Smooth muscle cell of the brain vasculature (primary cell): ENCODE results near the gene CDH23.

Experiments
- DNase-seq: peaks from one replicate; pipeline ENCODE4 v3.0.0-alpha.2; 2012; ENCODE audit warnings: low read depth, low spot score

The CDH23 gene

DNA sequence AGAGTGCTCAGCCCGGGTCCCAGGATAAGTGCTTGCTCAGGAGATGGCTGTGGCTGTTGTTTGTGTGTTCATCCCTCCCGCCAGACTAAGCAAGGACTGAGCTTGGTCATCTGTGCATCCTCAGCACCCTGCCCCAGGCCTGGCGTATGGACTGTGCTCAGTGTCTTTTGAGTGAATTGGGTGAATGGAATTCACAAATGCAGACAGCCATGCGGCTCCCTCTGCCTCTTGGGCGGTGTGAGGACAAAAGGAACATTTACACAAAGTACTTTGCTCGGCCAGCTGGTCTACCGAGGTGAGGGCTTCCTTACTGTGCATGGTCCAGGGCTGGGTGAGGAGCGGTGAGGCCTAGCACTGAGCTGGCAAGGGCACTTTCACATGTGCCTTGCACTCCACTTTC is 120.2 kb downstream of the CDH23 start:
- DNase-seq: no peak

GRCh38 chr10:71517298-71518169 is 120.8 kb downstream of the CDH23 start:
- DNase-seq: no peak

GRCh38 chr10:71520042-71520441 is 123.3 kb downstream of the CDH23 start:
- no peak for DNase-seq

GRCh38 chr10:71521504-71522441 is 125.1 kb downstream of the CDH23 start:
- DNase-seq: no peak

DNA sequence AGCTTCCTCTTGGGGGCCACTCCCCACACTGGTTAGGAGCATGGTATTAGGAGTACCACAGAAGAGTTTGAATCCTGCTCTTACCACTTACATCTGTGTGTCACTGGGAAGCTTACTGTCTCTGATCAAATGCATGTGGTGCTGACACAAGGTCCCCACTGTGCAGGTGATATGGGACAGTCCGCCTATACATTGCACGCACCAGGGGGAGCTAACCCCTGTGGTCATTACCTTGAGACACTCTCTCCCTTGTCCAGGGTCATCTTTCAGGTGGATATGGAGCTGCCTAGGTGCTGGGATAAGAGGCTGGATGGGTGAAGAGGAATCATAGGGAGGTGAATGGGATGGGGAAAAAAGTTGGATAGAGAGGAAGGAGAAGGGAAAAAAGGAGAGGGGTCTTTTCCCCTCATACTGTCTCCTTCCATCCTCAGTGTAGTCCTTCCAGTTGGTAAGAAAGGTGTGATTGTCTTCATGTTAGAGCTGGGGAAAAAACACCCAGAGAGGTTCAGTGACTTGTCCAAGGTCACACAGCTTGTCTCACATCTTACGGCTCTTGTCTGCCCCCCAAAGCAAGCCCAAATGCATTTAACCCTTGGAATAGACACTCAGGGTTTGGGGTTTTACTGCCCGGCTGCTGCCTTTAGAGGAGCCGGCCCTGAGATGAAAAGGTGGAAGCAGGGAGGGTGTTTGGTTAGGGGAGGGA is 125.9 kb downstream of the CDH23 start:
- DNase-seq: no peak

DNA sequence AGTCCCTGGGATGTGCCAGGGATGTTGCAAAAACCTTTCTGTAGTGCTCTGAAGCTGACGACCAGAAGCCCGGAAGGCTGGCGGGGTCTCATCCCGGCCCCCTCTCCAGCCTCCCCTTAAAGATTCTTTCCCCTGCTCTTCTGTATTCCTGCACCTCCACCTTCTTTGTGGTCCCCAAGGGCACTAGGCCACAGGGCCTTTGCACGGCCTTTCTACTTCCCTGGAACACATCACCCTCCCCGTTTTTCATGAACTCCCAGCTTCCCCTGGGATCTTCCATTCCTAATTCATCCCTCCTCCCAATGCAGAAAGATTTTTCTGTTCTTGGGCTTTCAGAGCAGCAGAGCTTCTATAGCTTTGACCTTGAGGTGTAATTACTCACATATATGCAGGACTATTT is 127.0 kb downstream of the CDH23 start:
- DNase-seq: no peak

DNA sequence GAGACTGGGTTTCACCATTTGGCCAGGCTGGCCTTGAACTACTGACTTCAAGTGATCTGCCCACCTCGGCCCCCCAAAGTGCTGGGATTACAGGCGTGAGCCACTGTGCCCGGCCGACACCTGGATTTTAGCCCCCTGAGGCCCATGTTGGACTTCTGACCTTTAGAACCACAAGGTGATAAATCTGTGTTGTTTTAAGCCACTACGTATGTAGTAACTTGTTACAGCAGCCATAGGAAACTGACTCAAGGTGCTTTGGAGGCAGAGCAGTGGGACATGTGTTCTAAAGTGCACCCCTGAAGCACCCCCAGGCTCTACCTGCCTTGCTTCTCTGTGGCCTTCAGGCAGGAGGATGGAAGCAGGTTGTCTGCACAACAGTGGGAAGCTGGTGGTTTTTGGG is 128.4 kb downstream of the CDH23 start:
- no peak for DNase-seq

GRCh38 chr10:71525721-71526120 is 129.0 kb downstream of the CDH23 start:
- DNase-seq: no peak

GRCh38 chr10:71526653-71527052 is 129.9 kb downstream of the CDH23 start:
- no peak for DNase-seq

DNA sequence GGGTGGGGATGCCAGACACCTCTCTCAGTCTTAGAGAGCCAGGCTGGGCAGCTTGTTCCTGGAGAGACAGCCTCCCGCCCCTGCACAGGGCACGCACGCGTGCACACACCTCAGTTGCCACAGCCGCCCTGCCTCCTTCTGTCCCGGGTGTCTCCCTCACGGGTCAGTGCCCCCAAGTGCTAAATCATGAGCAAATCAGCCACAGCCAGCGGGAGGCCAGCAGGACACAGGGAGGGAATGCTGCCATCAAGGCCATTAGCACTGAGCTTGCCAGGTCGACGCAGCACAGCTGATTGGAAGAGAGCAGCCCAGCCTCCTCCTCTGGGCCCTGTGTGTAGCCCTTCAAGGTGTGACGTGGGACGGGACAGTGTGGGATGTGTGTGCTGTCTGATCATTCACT is 130.4 kb downstream of the CDH23 start:
- no peak for DNase-seq

GRCh38 chr10:71528371-71529206 is 131.9 kb downstream of the CDH23 start:
- DNase-seq: no peak

- no peak for DNase-seq
Measured at GRCh38 chr10:71529207-71529827, 132.6 kb downstream of the CDH23 start.

DNA sequence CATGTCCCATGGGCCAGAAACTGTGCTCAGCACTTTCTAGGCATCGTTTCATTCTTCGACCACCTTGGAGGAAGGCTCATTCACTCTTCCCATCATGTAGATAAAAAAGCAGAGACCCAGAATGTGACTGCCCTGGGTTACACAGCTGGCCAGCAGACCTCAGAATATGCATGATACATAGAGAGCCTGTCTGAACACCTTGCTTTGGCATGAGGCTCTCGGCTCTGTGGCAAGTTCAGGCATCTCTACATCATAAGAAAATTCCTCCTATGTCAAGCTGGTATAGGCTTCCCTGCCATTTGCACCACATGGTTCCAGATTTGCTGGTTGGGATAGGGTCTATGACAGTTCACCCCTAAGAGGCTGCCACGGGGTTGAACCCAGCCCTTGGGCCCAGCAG is 134.1 kb downstream of the CDH23 start:
- no peak for DNase-seq

DNA sequence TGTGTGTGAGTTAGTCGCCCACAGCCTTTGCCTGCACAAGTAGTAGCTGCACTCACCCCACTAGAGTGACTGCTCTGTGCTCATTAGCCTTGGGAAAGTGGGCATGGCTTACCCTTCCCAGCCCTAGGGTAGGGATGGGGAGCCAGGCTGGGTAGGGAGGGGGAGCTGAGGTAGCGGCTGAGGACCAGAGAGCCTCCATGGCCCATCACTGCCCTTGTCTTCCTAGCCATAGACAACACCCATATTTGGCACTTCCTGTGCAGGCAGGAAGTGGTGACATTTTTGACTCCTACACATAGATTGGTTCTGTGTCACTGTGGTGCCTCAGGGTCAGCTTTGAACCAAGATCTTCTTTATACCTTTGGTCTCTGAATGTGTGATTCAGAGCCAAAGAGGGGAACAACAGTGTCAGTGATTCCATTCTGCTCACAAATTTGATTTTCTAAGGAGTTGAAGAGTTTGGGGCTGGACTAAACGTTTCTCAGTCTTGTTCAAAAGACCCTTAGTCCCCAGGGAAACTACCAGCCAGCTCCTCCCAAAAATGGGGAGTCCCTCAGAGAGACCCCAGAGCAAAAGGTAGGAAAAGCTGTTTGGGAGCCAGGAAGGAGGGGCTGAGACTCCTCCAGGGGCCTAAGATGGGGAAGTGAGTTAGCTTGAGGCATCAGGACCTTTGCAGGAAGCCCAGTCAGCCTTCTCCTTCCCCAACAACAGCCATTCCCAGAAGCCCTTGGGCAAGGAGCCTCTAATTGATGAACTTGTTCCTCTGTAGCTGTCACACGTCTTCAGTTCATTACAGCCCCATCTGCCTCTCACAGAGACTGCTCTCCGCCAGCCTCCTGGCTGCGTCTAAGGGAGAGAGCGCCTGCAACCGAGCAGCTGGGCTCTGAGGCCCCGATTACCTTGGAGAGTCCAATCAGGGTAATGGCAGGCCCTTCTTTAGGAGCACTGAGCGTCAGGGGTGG is 135.0 kb downstream of the CDH23 start:
- no peak for DNase-seq

DNA sequence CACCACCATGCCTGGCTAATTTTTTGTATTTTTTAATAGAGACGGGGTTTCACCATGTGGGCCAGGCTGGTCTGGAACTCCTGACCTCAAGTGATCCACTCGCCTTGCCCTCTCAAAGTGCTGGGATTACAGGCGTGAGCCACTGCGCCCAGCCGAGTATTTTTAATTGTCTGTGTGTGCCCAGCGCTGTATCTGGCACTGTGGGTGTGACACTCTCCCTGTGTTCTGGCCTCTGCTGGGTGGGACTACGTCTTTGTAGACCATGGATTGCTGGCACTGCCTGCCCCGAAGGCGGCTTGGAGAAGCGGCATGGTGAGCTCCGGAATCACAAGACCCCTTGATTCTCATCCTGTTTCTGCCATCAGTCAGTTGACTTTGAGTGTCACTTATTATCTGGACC is 136.2 kb downstream of the CDH23 start:
- no peak for DNase-seq

DNA sequence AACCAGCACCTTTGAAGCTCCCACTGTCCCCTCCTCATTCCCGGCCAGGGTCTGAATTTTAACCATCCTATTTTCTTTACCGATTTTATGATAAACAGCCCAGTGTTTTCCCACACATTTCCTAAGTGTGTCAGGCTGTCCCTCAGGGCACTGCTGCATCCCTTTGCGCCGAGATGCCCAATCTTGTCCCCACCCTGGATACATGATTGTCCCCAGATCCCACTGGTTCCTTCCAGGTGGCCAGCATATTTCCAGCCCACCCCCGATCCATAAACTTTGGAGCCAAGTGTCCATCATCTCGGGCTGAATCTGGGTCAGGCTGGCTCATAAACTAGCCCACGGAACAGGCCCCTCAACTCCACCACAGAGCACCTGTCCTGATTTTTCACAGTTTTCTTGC is 137.2 kb downstream of the CDH23 start:
- DNase-seq: no peak

DNA sequence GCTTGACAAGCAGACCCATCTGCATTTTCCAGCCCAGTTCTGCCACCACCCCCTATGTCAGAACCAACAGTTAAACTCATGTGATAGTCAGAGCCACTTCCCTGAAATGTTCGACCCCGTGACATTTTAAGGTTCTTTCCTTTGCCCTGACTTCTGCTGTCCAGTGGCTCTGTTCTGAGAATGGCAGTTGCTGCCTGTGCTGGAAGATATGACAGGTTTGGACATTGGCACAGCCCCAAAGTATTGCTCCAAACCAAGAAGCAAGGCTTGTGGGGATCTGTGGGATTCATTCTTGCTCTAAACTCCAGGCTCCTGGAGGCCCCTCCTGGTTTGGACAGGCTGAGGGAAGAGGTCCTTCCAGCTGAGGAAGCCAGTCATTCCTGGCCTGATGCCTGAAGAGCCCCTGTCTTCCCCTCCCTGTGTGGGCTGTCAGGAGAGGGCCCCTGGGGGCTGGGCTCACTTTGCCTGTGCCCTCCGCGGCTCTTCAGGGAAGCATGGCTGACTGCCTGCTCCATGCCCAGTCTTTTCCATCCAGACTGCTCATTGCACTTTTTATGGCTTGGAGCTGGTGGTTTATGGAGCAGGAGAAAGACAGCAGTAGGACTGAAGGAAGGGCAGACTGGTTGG is 138.0 kb downstream of the CDH23 start:
- no peak for DNase-seq

DNA sequence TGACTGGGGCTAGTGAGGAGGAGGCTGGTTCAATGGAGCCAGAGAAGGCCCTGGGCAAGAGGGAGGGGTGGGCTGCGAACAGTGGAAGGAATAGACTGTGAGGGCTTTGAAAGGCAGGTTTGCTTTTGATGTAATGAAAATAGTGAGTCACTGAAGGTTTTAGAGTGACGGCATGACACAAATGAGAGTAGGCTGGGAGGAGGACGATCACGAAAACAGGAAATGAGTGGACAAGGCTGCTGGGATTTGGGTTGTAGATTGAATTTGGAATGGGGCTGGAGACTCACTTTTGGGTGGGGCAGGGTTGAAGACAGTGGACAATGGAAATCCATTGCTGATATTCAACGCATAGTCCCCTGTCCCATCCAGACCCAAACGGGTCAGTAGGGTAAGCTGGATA is 139.6 kb downstream of the CDH23 start:
- DNase-seq: no peak

GRCh38 chr10:71537125-71537524 is 140.4 kb downstream of the CDH23 start:
- DNase-seq: no peak
